Sigmoid colon (tissue), 4 donors: Measurements from ENCODE around the gene CLRN2.

Experiments used
- CTCF ChIP-seq, 4 experiments: fragments of 450-650 bp in 3 of 4; fragments of 200-600 bp in 1 of 4; IDR thresholded peaks; one replicate each; pipeline ENCODE4 v1.5.1; 2016 to 2019; ENCODE audit warnings: antibody characterized with exemption in 4 of 4, mild to moderate bottlenecking in 3 of 4, moderate library complexity in 2 of 4
- POLR2A ChIP-seq, 2 donors: fragments of 450-650 bp; IDR thresholded peaks; one replicate each; pipeline ENCODE4 v1.6.1; 2016; ENCODE audit warnings: antibody characterized with exemption in 2 of 2, mild to moderate bottlenecking in 2 of 2, moderate library complexity in 2 of 2
- POLR2AphosphoS5 ChIP-seq, 4 donors: sonication (generic); formaldehyde crosslinking; IDR thresholded peaks; one replicate each; pipeline ENCODE4 v1.6.1; 2017; ENCODE audit warnings: antibody characterized with exemption in 4 of 4

GRCh38 chr4:17528551-17529165 lies 13.7 kb downstream of the CLRN2 start:
- TF ChIP-seq CTCF (IDR thresholded peaks at IDR 0.05) (no peak), POLR2AphosphoS5 (IDR thresholded peaks at IDR 0.05) (no peak), POLR2A (IDR thresholded peaks at IDR 0.05) (no peak)
